Measurements from ENCODE around the gene SNAP29.
A peak's percentile ranks its signal among the peaks of the same experiment; 100 is the strongest.
"Not testable (repeated sequence)": the region's sequence is repeated elsewhere in the genome, so short reads cannot be mapped to it uniquely, and the experiment has no call there.

SNAP29 gene

DNA sequence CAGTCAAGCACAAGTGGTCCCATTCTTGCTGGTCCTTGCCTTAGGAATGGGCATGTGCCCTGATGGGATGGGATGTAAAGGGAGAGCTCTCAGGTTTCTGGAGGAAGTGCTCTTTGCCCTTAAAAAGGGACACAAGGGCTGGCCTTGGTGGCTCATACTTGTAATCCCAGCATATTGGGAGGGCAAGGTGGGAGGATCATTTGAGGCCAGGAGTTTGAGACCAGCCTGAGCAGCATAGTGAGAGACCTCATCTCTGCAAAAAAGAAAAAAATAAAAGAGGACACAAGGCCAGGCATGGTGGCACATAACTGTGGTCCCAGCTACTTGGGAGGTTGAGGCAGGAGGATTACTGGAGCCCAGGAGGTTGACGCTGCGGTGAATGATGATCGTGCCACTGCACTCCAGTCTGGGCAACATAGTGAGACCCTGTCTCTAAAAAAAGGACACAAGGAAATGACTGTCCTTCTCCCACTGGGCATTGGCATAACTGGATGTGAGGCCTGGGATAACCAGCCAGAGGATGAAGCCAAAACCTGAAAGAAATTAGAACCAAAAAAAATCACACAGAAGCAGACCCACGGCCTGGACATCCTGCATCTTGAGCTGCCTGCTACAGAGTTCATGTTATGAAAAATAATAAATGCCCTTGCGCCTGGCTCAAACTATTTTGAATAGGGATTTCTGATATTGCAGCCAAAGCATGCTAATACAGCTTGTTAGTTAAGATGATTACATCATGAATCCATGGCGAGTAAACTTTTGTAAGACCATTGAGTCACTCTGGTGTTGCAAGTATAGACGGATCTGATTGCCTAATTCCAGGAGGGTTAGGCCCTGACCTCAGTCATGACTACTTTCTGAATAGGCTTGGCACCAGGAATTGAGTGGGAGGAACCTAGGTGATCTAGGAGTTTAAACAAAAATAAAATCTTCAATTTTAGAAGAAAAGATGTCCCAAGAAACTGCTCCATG is 45.5 kb downstream of the SNAP29 start:
- no peaks in the 10 kb centered on the region for H3K27me3 ChIP-seq (ENCODE audit: control insufficient read depth, insufficient read depth, low read length)
- H3K9ac ChIP-seq (ENCODE audit: low read length) = no peak overlapping the region
- H3K4me1 ChIP-seq (ENCODE audit: control insufficient read depth, insufficient read depth, low read length) = no peaks in the 10 kb centered on the region
- H3K9me3 ChIP-seq (ENCODE audit: control insufficient read depth, insufficient read depth, low read depth, low read length) = no peaks in the 10 kb centered on the region
- H3K4me3 ChIP-seq (ENCODE audit: low read depth, low read length) = no peak overlapping the region
- H3K27ac ChIP-seq (ENCODE audit: low read depth, low read length) = no peak overlapping the region
- H3K36me3 ChIP-seq (ENCODE audit: control insufficient read depth, insufficient read depth, low read length) = no peaks in the 10 kb centered on the region

DNA sequence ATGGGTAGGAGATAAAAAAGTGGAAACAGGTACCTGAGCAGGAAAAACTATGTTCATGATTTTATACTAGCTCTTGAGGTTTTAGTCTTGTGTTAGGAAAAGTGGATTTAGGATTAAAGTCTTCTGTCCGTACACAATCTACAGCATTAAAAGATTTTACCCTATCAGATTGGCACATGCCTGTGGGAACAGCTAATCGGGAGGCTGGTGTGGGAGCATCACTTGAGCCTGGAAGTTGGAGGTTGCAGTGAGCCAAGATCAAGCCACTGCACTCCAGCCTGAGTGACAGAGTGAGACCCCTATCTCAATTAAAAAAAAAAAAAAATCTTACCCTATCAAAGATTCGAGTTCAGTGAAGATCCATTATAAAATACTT is 46.2 kb downstream of the SNAP29 start:
- no peak overlapping the region for H3K9ac ChIP-seq (ENCODE audit: low read length)
- no peak overlapping the region for H3K27ac ChIP-seq (ENCODE audit: low read depth, low read length)
- H3K9me3 ChIP-seq (ENCODE audit: control insufficient read depth, insufficient read depth, low read depth, low read length) = no peaks in the 10 kb centered on the region
- H3K4me1 ChIP-seq (ENCODE audit: control insufficient read depth, insufficient read depth, low read length) = no peaks in the 10 kb centered on the region
- H3K36me3 ChIP-seq (ENCODE audit: control insufficient read depth, insufficient read depth, low read length) = no peaks in the 10 kb centered on the region
- H3K4me3 ChIP-seq (ENCODE audit: low read depth, low read length) = no peak overlapping the region
- no peaks in the 10 kb centered on the region for H3K27me3 ChIP-seq (ENCODE audit: control insufficient read depth, insufficient read depth, low read length)

DNA sequence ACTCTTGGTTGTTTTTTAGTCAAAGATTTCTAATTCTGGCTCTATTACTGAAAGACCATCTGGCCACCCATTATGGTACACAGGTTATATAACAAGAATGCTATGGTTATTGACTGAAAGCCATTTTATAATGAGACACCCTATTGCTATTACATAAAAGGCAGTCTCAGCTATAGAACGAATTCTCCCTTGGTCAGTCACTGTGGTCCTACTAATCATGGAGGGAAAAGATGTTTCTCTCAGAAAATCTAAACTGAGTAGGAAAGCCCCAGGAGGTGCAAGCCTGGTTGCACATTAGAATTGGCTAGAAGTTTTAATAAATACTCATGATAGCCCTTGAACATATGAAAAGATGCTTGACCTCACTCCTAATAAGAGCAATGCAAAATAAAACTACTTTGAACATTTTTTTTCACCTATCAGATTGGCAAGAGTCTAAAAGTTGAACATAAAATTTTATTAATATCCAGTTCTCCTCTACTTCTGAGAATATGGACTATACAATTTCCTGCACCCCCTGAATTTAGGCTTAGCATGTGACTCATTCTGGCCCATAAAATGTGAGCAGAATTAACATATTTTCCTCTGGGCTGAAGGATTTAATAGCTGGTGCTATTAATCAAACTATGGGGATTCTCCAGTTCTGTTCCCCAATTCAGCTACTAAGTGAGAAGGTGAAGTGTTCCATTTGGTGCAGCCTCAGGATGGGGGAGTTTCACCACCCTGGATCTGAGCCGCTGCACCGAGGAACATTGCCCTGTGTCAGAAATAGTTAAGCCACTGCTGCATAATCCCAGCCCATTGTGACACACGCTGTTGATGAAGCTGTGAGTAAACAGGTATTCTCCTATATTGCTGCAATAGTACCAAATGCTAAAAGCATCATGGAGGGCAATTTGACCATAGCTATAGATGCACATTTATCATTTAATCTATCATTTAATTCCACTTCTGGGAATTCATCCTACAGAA is 46.9 kb downstream of the SNAP29 start:
- Histone ChIP-seq H3K4me1 (ENCODE audit: control insufficient read depth, insufficient read depth, low read length) (no peaks in the 10 kb centered on the region), H3K4me3 (ENCODE audit: low read depth, low read length) (no peak overlapping the region), H3K36me3 (ENCODE audit: control insufficient read depth, insufficient read depth, low read length) (no peaks in the 10 kb centered on the region), H3K27me3 (ENCODE audit: control insufficient read depth, insufficient read depth, low read length) (no peaks in the 10 kb centered on the region), H3K27ac (ENCODE audit: low read depth, low read length) (no peak overlapping the region), H3K9me3 (ENCODE audit: control insufficient read depth, insufficient read depth, low read depth, low read length) (no peaks in the 10 kb centered on the region), H3K9ac (ENCODE audit: low read length) (no peak overlapping the region)

DNA sequence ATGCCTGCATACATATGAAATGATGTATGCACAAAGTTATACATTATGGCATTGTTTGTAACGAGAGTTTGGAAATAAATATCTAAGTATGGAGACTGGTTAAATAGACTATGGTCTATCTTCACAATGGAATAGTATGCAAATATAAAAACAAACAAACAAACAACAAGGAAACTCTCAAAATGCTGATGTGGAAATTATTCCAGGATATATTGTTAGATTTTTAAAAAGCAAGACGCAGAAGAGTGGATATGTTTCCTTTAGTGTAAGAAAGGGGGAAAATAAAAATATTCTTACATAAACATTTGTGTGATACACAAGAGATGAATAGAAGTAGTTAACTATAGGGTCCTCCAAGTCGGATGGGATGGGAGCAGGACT is 47.6 kb downstream of the SNAP29 start:
- Histone ChIP-seq H3K4me3 (ENCODE audit: low read depth, low read length) (no peak overlapping the region), H3K36me3 (ENCODE audit: control insufficient read depth, insufficient read depth, low read length) (no peaks in the 10 kb centered on the region), H3K9me3 (ENCODE audit: control insufficient read depth, insufficient read depth, low read depth, low read length) (no peaks in the 10 kb centered on the region), H3K9ac (ENCODE audit: low read length) (no peak overlapping the region), H3K4me1 (ENCODE audit: control insufficient read depth, insufficient read depth, low read length) (no peaks in the 10 kb centered on the region), H3K27ac (ENCODE audit: low read depth, low read length) (no peak overlapping the region), H3K27me3 (ENCODE audit: control insufficient read depth, insufficient read depth, low read length) (no peaks in the 10 kb centered on the region)

DNA sequence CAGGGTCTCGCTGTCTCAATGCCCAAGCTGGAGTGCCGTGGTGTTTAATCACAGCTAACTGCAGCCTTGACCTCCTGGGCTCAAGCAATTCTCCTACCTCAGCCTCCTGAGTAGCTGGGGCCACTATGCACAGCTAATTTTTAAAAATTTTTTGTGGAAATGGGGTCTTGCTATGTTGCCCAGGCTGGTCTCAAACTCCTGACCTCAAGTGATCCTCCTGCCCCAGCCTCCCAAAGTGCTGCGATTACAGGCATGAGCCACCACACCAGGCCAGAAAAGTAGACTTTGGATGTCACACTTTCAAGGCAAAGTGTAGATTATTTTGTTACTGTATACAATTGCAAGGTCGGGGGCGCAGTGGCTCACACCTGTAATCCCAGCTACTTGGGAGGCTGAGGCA is 49.9 kb downstream of the SNAP29 start:
- not testable (repeated sequence) for H3K9me3 ChIP-seq (ENCODE audit: control insufficient read depth, insufficient read depth, low read depth, low read length); H3K4me3 ChIP-seq (ENCODE audit: low read depth, low read length); H3K36me3 ChIP-seq (ENCODE audit: control insufficient read depth, insufficient read depth, low read length); H3K27ac ChIP-seq (ENCODE audit: low read depth, low read length); H3K4me1 ChIP-seq (ENCODE audit: control insufficient read depth, insufficient read depth, low read length); H3K27me3 ChIP-seq (ENCODE audit: control insufficient read depth, insufficient read depth, low read length); H3K9ac ChIP-seq (ENCODE audit: low read length)

DNA sequence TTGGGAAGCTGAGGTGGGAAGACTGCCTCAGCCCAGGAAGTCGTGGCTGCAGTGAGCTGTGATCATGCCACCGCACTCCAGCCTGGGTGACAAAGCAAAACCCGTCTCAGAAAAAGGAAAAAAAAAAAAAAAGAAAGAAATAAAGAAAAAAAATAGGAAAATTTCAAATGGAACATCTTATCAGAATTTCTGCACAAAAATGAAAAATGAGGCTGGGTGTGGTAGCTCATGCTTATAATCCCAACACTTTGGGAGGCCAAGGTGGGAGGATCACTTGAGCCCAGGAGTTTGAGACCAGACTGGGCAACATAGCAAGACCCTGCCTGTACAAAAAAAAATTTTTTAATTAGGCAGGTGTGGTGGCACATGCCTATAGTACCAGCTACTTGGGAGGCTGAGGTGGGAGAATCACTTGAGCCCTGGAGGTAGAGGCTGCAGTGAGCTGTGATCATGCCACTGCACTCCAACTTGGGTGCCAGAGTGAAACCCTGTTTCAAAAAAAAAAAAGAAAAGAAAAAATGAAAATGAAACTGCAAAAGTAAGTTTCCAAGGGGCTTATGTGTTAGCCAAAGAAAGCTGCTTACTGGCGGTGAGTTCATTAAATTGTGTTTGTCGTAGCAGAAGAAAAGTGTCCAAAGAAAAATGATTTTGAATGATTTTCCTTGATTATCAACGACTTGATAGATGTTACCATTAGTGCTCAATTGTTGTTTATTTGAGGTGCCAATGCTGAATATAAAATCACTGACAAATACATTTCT is 50.9 kb downstream of the SNAP29 start:
- Histone ChIP-seq H3K27me3 (ENCODE audit: control insufficient read depth, insufficient read depth, low read length) (no peaks in the 10 kb centered on the region), H3K36me3 (ENCODE audit: control insufficient read depth, insufficient read depth, low read length) (no peaks in the 10 kb centered on the region), H3K4me3 (ENCODE audit: low read depth, low read length) (no peak overlapping the region), H3K4me1 (ENCODE audit: control insufficient read depth, insufficient read depth, low read length) (no peaks in the 10 kb centered on the region), H3K9ac (ENCODE audit: low read length) (no peak overlapping the region), H3K27ac (ENCODE audit: low read depth, low read length) (no peak overlapping the region), H3K9me3 (ENCODE audit: control insufficient read depth, insufficient read depth, low read depth, low read length) (no peaks in the 10 kb centered on the region)

DNA sequence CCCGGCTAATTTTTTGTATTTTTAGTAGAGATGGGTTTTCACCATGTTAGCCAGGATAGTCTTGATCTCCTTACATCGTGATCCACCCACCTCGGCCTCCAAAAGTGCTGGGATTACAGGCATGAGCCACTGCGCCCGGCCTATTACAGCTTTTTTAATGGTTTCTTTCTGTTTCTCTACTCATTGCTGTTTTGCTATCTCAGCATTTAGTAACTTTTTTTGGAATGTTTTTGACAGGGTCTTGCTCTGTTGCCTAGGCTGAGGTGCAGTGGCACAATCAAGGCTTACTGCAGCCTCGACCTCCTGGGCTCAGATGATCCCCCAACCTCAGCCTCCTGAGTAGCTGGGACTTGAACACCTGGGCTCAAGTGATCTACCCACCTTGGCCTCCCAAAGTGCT is 53.7 kb downstream of the SNAP29 start:
- Histone ChIP-seq H3K9me3 (ENCODE audit: control insufficient read depth, insufficient read depth, low read depth, low read length) (no peaks in the 10 kb centered on the region), H3K27ac (ENCODE audit: low read depth, low read length) (no peak overlapping the region), H3K9ac (ENCODE audit: low read length) (no peak overlapping the region), H3K4me3 (ENCODE audit: low read depth, low read length) (no peak overlapping the region), H3K27me3 (ENCODE audit: control insufficient read depth, insufficient read depth, low read length) (no peaks in the 10 kb centered on the region), H3K36me3 (ENCODE audit: control insufficient read depth, insufficient read depth, low read length) (no peaks in the 10 kb centered on the region), H3K4me1 (ENCODE audit: control insufficient read depth, insufficient read depth, low read length) (no peaks in the 10 kb centered on the region)

DNA sequence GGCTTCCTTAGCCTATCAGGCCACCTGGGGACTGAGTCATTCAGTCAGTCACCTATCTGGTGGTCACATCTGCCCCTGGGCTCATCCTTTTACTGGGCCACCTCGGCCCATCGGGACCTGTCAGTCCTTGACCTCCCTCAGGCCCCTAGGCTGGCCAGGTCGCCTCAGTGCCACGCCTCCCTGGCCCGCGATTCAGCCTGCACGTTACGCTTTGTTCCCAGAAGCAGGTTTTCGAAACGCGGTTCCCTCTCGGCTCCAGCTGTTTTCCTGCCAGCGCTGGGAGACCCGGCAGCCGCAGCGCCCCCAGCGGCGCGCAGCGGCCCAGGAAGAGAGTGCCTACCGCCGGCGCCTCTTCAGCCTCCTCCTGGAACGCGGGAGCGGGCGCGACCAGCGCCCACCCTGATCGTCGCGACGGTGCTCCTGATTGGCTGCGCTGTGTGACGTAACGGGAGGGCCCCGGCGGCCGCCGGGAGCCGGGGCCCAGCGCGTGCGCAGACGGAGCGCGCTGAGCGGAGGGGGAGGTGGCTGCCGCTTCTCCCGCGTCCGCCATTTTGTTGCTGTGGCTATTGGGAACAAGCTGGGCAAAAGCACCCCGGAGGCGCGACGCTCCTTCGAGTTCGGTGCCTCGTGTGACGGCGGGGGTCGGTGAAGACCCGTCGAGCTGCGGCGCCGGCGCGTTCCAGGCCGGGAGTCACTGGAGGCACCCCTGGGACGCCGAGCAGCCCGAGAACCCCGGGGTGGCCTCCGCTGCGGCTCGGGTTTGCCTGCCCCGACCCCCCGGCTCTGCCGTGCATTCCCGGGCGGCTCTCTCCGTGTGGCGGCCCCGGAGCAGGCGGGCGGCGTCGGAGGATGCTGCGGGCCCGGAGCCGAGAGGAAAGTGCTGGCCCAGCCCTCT is 58.4 kb downstream of the SNAP29 start, which contains the start of gene CRKL:
CRKL (plus strand) TSS at position 492 of the 895 bp plus-strand sequence. CDS start 528 bp downstream, outside the sequence.
- peak within 1 kb of the TSS; percentile 93 for H3K27ac ChIP-seq (ENCODE audit: low read depth, low read length)
- H3K9me3 ChIP-seq (ENCODE audit: control insufficient read depth, insufficient read depth, low read depth, low read length) = no peaks in the 10 kb centered on the region
- H3K36me3 ChIP-seq (ENCODE audit: control insufficient read depth, insufficient read depth, low read length) = no peaks in the 10 kb centered on the region
- H3K27me3 ChIP-seq (ENCODE audit: control insufficient read depth, insufficient read depth, low read length) = no peaks in the 10 kb centered on the region
- H3K9ac ChIP-seq (ENCODE audit: low read length) = peak within 1 kb of the TSS; percentile 92
- peak within 1 kb of the TSS; percentile 99 for H3K4me3 ChIP-seq (ENCODE audit: low read depth, low read length)
- H3K4me1 ChIP-seq (ENCODE audit: control insufficient read depth, insufficient read depth, low read length) = peaks cover 11% of the 10 kb centered on the region; the same call in 1 of the 2 replicates

DNA sequence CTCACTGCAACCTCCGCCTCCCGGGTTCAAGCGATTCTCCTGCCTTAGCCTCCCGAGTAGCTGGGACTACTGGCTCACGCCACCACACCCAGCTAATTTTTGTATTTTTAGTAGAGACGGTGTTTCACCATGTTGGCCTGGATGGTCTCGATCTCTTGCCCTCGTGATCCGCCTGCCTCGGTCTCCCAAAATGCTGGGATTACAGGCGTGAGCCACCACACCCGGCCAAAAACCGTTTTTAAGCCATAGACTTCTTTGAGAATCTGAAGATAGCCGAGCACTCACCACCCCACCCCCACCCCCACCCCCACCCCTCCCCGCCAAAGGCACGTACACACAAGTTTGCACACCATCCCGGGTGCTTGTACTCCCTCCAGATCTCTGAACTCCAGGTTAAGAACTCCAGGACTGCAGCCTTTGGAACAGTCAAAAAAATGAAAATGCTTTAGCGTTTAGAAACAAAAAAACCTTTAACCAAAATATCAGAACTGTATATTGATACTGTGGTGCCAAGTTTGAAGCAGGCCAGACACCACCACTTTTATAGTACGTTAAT is 59.9 kb downstream of the SNAP29 start:
- H3K27ac ChIP-seq (ENCODE audit: low read depth, low read length) = peak overlapping the region; percentile 50; the same call in 1 of the 2 replicates
- peak overlapping the region; percentile 99 for H3K4me3 ChIP-seq (ENCODE audit: low read depth, low read length)

More for the DNA sequence above, 59.9 kb downstream of the SNAP29 start:
- Histone ChIP-seq H3K9me3 (ENCODE audit: control insufficient read depth, insufficient read depth, low read depth, low read length) (no peaks in the 10 kb centered on the region), H3K4me1 (ENCODE audit: control insufficient read depth, insufficient read depth, low read length) (peaks cover 15% of the 10 kb centered on the region; the same call in 1 of the 2 replicates), H3K9ac (ENCODE audit: low read length) (peak overlapping the region; percentile 92), H3K36me3 (ENCODE audit: control insufficient read depth, insufficient read depth, low read length) (no peaks in the 10 kb centered on the region), H3K27me3 (ENCODE audit: control insufficient read depth, insufficient read depth, low read length) (no peaks in the 10 kb centered on the region)

Measured in HUES6 (cell line).